ENCODE data around the gene ECHDC3. TPM values are rescaled to one million over a fixed set of nuclear protein-coding genes. Genes with fewer than 3 reads are reported as not detected.

ECHDC3 gene
- total RNA-seq, 2 donors from 2014 or later, result 1.3 to 2.0 TPM

GRCh38 chr10:11746883-11747539 is 4.8 kb downstream of the ECHDC3 start:
- Mint-ChIP-seq H3K4me1 (ENCODE audit: low read depth in 2 of 2) (peaks cover 0 to 3% of the 10 kb centered on the region in 2 donors), H3K4me3 (no peak overlapping the region), H3K36me3 (no peaks in the 10 kb centered on the region), H3K27me3 (peaks cover 0 to 10% of the 10 kb centered on the region in 2 donors), H3K9me3 (no peaks in the 10 kb centered on the region), H3K27ac (no peak overlapping the region)
- ATAC-seq (no peak), DNase-seq (ENCODE audit: low spot score) (no peak)

- Mint-ChIP-seq H3K4me1 (ENCODE audit: low read depth in 2 of 2) (no peaks in the 10 kb centered on the region), H3K4me3 (no peak overlapping the region), H3K36me3 (no peaks in the 10 kb centered on the region), H3K9me3 (no peaks in the 10 kb centered on the region), H3K27me3 (peaks cover 0 to 10% of the 10 kb centered on the region in 2 donors), H3K27ac (no peak overlapping the region)
- DNase-seq (ENCODE audit: low spot score), result no peak
- no peak for ATAC-seq
These were observed 6.7 kb downstream of the ECHDC3 start for GRCh38 chr10:11748866-11749265.

- no peaks in the 10 kb centered on the region for H3K27me3 Mint-ChIP-seq
- DNase-seq (ENCODE audit: low spot score) (no peak), ATAC-seq (no peak)
- H3K36me3 Mint-ChIP-seq, result no peaks in the 10 kb centered on the region
- H3K4me3 Mint-ChIP-seq, result no peak overlapping the region
- no peak overlapping the region for H3K27ac Mint-ChIP-seq
- H3K9me3 Mint-ChIP-seq, result no peaks in the 10 kb centered on the region
- no peaks in the 10 kb centered on the region for H3K4me1 Mint-ChIP-seq (ENCODE audit: low read depth in 2 of 2)
These were observed 8.2 kb downstream of the ECHDC3 start for GRCh38 chr10:11750420-11750819.

- Mint-ChIP-seq H3K4me3 (no peak overlapping the region), H3K4me1 (ENCODE audit: low read depth in 2 of 2) (peaks cover 0 to 4% of the 10 kb centered on the region in 2 donors), H3K9me3 (no peaks in the 10 kb centered on the region), H3K36me3 (no peaks in the 10 kb centered on the region), H3K27me3 (no peaks in the 10 kb centered on the region), H3K27ac (no peak overlapping the region)
- ATAC-seq (no peak), DNase-seq (ENCODE audit: low spot score) (no peak)
These were observed 12.0 kb downstream of the ECHDC3 start for GRCh38 chr10:11754173-11754572.

- no peak for ATAC-seq
- no peak for DNase-seq (ENCODE audit: low spot score)
- no peak overlapping the region for H3K27ac Mint-ChIP-seq
- no peaks in the 10 kb centered on the region for H3K9me3 Mint-ChIP-seq
- H3K27me3 Mint-ChIP-seq, result no peaks in the 10 kb centered on the region
- H3K36me3 Mint-ChIP-seq, result no peaks in the 10 kb centered on the region
- H3K4me1 Mint-ChIP-seq (ENCODE audit: low read depth in 2 of 2), result peaks cover 0 to 4% of the 10 kb centered on the region in 2 donors
- no peak overlapping the region for H3K4me3 Mint-ChIP-seq
These were observed 12.4 kb downstream of the ECHDC3 start for GRCh38 chr10:11754620-11755019.

- Mint-ChIP-seq H3K27me3 (no peaks in the 10 kb centered on the region), H3K27ac (no peak overlapping the region), H3K9me3 (no peaks in the 10 kb centered on the region), H3K36me3 (no peaks in the 10 kb centered on the region), H3K4me1 (ENCODE audit: low read depth in 2 of 2) (peaks cover 0 to 4% of the 10 kb centered on the region in 2 donors), H3K4me3 (no peak overlapping the region)
- no peak for DNase-seq (ENCODE audit: low spot score)
- no peak for ATAC-seq
These were observed 13.5 kb downstream of the ECHDC3 start for GRCh38 chr10:11755512-11756263.

GRCh38 chr10:11756766-11757315 is 14.7 kb downstream of the ECHDC3 start:
- Mint-ChIP-seq H3K4me1 (ENCODE audit: low read depth in 2 of 2) (peaks cover 0 to 6% of the 10 kb centered on the region in 2 donors), H3K9me3 (no peaks in the 10 kb centered on the region), H3K27me3 (peaks cover 0 to 3% of the 10 kb centered on the region in 2 donors), H3K36me3 (no peaks in the 10 kb centered on the region), H3K4me3 (no peak overlapping the region), H3K27ac (no peak overlapping the region)
- DNase-seq (ENCODE audit: low spot score) (no peak), ATAC-seq (no peak)

- Mint-ChIP-seq H3K27me3 (peaks cover 0 to 7% of the 10 kb centered on the region in 2 donors), H3K27ac (no peak overlapping the region), H3K36me3 (no peaks in the 10 kb centered on the region), H3K9me3 (no peaks in the 10 kb centered on the region), H3K4me3 (no peak overlapping the region), H3K4me1 (ENCODE audit: low read depth in 2 of 2) (peaks cover 0 to 8% of the 10 kb centered on the region in 2 donors)
- no peak for ATAC-seq
- DNase-seq (ENCODE audit: low spot score), result no peak
These were observed 15.3 kb downstream of the ECHDC3 start for GRCh38 chr10:11757454-11757820.

GRCh38 chr10:11757821-11758463 is 15.8 kb downstream of the ECHDC3 start:
- peaks cover 0 to 8% of the 10 kb centered on the region in 2 donors for H3K4me1 Mint-ChIP-seq (ENCODE audit: low read depth in 2 of 2)
- DNase-seq (ENCODE audit: low spot score) (peak; percentile 76), ATAC-seq (peak; percentile 92 to 94)
- peaks cover 0 to 7% of the 10 kb centered on the region in 2 donors for H3K27me3 Mint-ChIP-seq
- no peaks in the 10 kb centered on the region for H3K36me3 Mint-ChIP-seq
- H3K4me3 Mint-ChIP-seq, result no peak overlapping the region
- H3K9me3 Mint-ChIP-seq, result no peaks in the 10 kb centered on the region
- no peak overlapping the region for H3K27ac Mint-ChIP-seq

- no peaks in the 10 kb centered on the region for H3K36me3 Mint-ChIP-seq
- H3K27me3 Mint-ChIP-seq, result peaks cover 0 to 7% of the 10 kb centered on the region in 2 donors
- DNase-seq (ENCODE audit: low spot score) (no peak), ATAC-seq (no peak)
- H3K27ac Mint-ChIP-seq, result no peak overlapping the region
- H3K9me3 Mint-ChIP-seq, result no peaks in the 10 kb centered on the region
- H3K4me3 Mint-ChIP-seq, result no peak overlapping the region
- H3K4me1 Mint-ChIP-seq (ENCODE audit: low read depth in 2 of 2), result peaks cover 0 to 8% of the 10 kb centered on the region in 2 donors
These were observed 16.5 kb downstream of the ECHDC3 start for GRCh38 chr10:11758527-11759236.

- peaks cover 0 to 7% of the 10 kb centered on the region in 2 donors for H3K27me3 Mint-ChIP-seq
- H3K9me3 Mint-ChIP-seq, result no peaks in the 10 kb centered on the region
- no peak overlapping the region for H3K4me3 Mint-ChIP-seq
- DNase-seq (ENCODE audit: low spot score) (no peak), ATAC-seq (no peak)
- no peak overlapping the region for H3K27ac Mint-ChIP-seq
- H3K4me1 Mint-ChIP-seq (ENCODE audit: low read depth in 2 of 2), result peaks cover 0 to 8% of the 10 kb centered on the region in 2 donors
- H3K36me3 Mint-ChIP-seq, result no peaks in the 10 kb centered on the region
These were observed 17.2 kb downstream of the ECHDC3 start for GRCh38 chr10:11759347-11759746.

GRCh38 chr10:11760151-11760550 is 18.0 kb downstream of the ECHDC3 start:
- ATAC-seq (no peak), DNase-seq (ENCODE audit: low spot score) (no peak)
- Mint-ChIP-seq H3K27ac (no peak overlapping the region), H3K36me3 (no peaks in the 10 kb centered on the region), H3K4me3 (no peak overlapping the region), H3K27me3 (peaks cover 0 to 7% of the 10 kb centered on the region in 2 donors), H3K9me3 (no peaks in the 10 kb centered on the region), H3K4me1 (ENCODE audit: low read depth in 2 of 2) (peaks cover 0 to 8% of the 10 kb centered on the region in 2 donors)

- DNase-seq (ENCODE audit: low spot score), result no peak
- H3K27ac Mint-ChIP-seq, result no peak overlapping the region
- no peak for ATAC-seq
- H3K27me3 Mint-ChIP-seq, result peaks cover 0 to 7% of the 10 kb centered on the region in 2 donors
- H3K36me3 Mint-ChIP-seq, result no peaks in the 10 kb centered on the region
- no peak overlapping the region for H3K4me3 Mint-ChIP-seq
- no peaks in the 10 kb centered on the region for H3K9me3 Mint-ChIP-seq
- peaks cover 0 to 11% of the 10 kb centered on the region in 2 donors for H3K4me1 Mint-ChIP-seq (ENCODE audit: low read depth in 2 of 2)
These were observed 18.7 kb downstream of the ECHDC3 start for GRCh38 chr10:11760861-11761260.
